ENCODE measurements around the gene SLC33A1.

DNA sequence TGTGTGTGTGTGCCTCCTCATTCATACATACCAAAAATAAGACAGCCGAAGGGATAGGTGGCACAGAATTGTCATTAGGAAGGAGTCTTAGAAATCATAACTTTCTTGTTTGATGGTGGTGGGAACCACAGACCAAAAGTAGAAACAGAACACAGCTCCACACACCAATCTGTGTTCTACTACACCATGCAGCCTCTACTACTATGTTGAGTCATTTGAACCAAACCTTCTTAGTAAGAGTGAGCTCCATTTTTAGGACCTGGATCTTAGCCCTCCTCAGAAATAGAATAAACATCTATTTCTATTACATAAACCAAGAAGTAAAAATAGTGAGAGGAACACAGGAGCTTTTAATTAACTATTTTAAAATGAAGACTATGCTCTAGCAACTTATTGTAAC lies 81.4 kb downstream of the SLC33A1 start:
- TF ChIP-seq, protein P1, sequence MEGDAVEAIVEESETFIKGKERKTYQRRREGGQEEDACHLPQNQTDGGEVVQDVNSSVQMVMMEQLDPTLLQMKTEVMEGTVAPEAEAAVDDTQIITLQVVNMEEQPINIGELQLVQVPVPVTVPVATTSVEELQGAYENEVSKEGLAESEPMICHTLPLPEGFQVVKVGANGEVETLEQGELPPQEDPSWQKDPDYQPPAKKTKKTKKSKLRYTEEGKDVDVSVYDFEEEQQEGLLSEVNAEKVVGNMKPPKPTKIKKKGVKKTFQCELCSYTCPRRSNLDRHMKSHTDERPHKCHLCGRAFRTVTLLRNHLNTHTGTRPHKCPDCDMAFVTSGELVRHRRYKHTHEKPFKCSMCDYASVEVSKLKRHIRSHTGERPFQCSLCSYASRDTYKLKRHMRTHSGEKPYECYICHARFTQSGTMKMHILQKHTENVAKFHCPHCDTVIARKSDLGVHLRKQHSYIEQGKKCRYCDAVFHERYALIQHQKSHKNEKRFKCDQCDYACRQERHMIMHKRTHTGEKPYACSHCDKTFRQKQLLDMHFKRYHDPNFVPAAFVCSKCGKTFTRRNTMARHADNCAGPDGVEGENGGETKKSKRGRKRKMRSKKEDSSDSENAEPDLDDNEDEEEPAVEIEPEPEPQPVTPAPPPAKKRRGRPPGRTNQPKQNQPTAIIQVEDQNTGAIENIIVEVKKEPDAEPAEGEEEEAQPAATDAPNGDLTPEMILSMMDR (IDR thresholded peaks at IDR 0.05), result no peak
- no peak for TF ChIP-seq POLR2A (IDR thresholded peaks at IDR 0.05)
